Measurements from ENCODE around the gene RRAGD.

RRAGD gene

DNA sequence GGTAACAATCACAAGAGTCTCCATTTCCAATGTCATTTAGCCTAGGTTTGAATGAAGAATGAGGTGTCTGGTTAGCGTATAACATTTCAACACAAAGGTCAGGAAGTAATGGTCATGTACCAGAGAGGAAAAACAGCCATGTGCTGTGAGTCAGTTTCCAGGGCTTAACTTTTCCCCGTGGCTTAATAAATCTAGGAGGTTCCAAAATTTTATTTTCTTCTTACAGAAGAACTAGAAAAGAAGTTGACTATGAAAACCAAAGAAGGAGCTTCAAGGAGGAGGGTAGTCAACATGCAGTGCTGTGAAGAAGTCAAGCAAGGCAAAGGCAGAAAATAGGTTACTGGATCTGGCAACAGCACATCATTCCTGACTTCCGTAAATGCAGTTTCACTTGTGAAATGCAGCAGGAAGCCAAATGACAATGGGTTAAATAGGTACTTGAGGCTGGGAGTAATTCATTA is 88.5 kb downstream of the RRAGD start:
- TF ChIP-seq, protein P1, sequence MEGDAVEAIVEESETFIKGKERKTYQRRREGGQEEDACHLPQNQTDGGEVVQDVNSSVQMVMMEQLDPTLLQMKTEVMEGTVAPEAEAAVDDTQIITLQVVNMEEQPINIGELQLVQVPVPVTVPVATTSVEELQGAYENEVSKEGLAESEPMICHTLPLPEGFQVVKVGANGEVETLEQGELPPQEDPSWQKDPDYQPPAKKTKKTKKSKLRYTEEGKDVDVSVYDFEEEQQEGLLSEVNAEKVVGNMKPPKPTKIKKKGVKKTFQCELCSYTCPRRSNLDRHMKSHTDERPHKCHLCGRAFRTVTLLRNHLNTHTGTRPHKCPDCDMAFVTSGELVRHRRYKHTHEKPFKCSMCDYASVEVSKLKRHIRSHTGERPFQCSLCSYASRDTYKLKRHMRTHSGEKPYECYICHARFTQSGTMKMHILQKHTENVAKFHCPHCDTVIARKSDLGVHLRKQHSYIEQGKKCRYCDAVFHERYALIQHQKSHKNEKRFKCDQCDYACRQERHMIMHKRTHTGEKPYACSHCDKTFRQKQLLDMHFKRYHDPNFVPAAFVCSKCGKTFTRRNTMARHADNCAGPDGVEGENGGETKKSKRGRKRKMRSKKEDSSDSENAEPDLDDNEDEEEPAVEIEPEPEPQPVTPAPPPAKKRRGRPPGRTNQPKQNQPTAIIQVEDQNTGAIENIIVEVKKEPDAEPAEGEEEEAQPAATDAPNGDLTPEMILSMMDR (IDR thresholded peaks at IDR 0.05; ENCODE audit: insufficient read depth, missing control alignments): no peak
- no peak for DNase-seq (ENCODE audit: insufficient read length, low spot score)
- no peak for FAIRE-seq

DNA sequence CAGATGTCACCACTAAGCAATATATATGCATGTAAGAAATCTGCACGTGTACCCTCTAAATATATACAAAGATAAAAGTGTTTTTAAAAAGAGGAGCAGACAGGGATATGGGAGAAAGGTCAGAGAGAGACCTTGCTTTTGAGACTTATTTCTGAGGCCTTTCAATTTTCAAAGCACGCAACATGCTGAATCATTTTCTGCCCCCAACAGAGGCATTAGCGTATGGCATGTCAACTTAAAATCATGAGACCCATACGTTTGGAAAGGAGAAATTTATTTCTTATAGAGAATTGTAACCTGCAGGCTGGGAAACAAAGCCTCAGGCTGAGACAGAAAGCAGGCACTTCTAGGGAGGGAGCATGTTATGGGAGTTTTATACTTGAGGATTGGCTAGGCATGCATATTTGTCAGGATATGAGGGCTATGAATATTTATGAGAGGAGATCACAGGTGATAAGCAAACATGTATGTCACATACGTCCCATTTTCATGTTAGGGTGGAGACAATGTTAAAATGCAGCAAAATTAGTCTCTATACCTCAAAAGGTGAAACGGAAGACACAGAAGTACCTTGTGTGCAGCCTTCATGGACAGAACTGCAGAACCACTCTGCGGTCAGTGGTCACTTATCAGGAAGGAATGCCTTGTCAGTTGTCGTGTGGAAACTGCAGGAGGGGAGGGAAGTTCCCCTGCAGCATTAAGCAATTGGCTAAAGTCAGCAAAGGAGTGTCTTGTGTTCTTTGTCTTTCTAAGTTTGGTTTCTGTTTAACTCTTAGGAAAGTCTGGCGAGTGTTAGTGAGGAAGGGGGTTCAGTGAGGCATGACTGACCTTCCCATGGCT is 90.7 kb downstream of the RRAGD start:
- DNase-seq (ENCODE audit: insufficient read length, low spot score) (no peak), FAIRE-seq (no peak)
- TF ChIP-seq, protein P1 (IDR thresholded peaks at IDR 0.05; ENCODE audit: insufficient read depth, missing control alignments): no peak

DNA sequence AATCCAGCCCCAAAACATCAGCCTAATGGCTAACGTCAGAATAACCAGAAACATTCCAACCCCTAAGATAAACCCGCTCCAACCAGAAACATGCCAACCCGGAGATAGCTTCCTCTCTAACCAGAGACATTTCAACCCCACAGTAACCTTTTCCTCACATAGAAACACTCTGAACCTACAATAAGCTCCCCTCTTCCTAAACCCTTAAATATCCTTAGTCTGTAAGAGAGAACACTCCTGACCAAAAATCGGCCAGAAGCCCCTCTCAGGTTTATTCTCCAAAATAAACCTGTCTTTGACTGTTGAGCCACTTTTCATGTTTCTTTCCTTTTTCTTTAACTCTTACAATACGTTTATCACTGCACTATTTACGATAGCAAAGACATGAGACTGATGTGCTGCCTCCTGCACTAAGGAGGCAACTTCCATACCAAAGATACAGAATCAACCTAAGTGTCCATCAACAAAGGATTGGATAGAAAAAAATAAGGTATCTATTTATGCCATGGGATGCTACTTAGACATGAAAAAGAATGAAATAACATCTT is 92.0 kb downstream of the RRAGD start:
- no peak for DNase-seq (ENCODE audit: insufficient read length, low spot score)
- no peak for FAIRE-seq
- TF ChIP-seq, protein P1 (IDR thresholded peaks at IDR 0.05; ENCODE audit: insufficient read depth, missing control alignments): no peak

- FAIRE-seq (no peak), DNase-seq (ENCODE audit: insufficient read length, low spot score) (no peak)
- TF ChIP-seq, protein P1 (IDR thresholded peaks at IDR 0.05; ENCODE audit: insufficient read depth, missing control alignments): no peak
These were observed 95.0 kb downstream of the RRAGD start for GRCh38 chr6:89317067-89317466.

DNA sequence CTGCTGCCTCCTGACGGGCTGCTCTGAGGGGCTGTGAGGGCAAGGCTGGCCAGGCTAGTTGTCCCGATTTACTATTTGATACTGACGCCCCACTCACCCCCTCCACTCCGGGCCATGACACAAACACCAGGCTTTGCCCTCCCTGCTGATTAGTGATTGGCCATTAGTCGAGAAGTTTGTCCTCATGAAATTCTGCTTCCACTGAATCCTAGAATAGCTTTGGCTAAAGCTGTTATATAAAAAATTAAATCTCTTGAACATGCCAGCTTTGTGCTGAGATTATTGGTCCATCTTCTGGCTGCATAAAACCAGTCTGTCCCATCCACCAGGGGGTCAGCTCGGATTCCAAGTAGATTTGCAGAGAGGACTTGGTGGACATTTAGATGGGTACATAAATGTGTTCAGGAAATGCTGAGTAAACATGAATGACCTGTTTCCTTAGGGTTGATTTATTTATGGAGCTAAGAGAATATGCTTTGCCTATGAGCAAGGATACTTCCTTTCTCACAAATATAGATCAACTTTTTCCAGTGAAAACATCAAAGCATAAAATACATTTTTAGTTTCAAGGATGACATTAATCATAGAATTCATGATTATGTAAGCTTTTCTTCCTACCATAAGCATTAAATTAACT is 96.7 kb downstream of the RRAGD start, which contains the start of gene GABRR2:
Gene GABRR2 (minus strand): TSS at position 51 of the 637 bp plus-strand sequence. CDS start 134 bp downstream, outside the sequence.
- TF ChIP-seq, protein P1 (IDR thresholded peaks at IDR 0.05; ENCODE audit: insufficient read depth, missing control alignments): no peak
- DNase-seq (ENCODE audit: insufficient read length, low spot score): no peak
- no peak for FAIRE-seq

GRCh38 chr6:89314692-89315091 is 97.4 kb downstream of the RRAGD start:
- TF ChIP-seq, protein P1 (IDR thresholded peaks at IDR 0.05; ENCODE audit: insufficient read depth, missing control alignments): no peak
- FAIRE-seq: no peak
- no peak for DNase-seq (ENCODE audit: insufficient read length, low spot score)
